Panc1 (cell line): ENCODE data around the gene RESF1. TPM values are rescaled to one million over a fixed set of nuclear protein-coding genes. Genes with fewer than 3 reads are reported as not detected.

Experiments
- ATAC-seq: fragments of 200-7000 bp; cut with Tn5 transposase; 2 replicates; pipeline ENCODE4 v1.9.1; 2020; ENCODE audit warnings: mild to moderate bottlenecking, moderate library complexity
- Bru-seq: library from RNA; stranded (reverse); fragments of 400-500 nt; gene quantifications from one replicate; lab custom pipeline; 2021; lab: Mats Ljungman, UMichigan
- BruChase-seq, 2 experiments: library from RNA; stranded (reverse); fragments of 400-500 nt; gene quantifications; one replicate each; lab custom pipeline; 2021; lab: Mats Ljungman, UMichigan
- BruUV-seq: library from RNA; stranded (reverse); fragments of 400-500 nt; replicated peaks from 2 replicates; lab custom pipeline; 2021; lab: Mats Ljungman, UMichigan
- CTCF ChIA-PET: fragments of 300-600 bp; sonication (Branson Sonifier 250); formaldehyde crosslinking; loops from one replicate; lab custom pipeline; 2022; ENCODE audit warnings: antibody characterized with exemption; lab: Charles Lee
- POLR2A ChIA-PET: fragments of 300-600 bp; sonication (Branson Sonifier 250); formaldehyde crosslinking; loops from one replicate; lab custom pipeline; 2022; ENCODE audit warnings: antibody characterized with exemption; lab: Charles Lee
- DNase-seq: peaks from one replicate; pipeline ENCODE4 v3.0.0-alpha.2; 2010; ENCODE audit warnings: low read depth, low spot score
- H3K27ac ChIP-seq: 2 replicates; pipeline ENCODE4 v1.5.1; 2011; ENCODE audit warnings: mild to moderate bottlenecking, low read length, inconsistent platforms
- H3K27me3 ChIP-seq: fragments of 200-500 bp; sonication (Bioruptor generic); 2 replicates; pipeline ENCODE4 v1.6.0; 2014; ENCODE audit warnings: low read length, inconsistent platforms; ENCODE audit not compliant: control insufficient read depth, insufficient read depth
- H3K36me3 ChIP-seq: fragments of 200-500 bp; sonication (Bioruptor generic); 2 replicates; pipeline ENCODE4 v1.5.1; 2014; ENCODE audit warnings: inconsistent platforms, mild to moderate bottlenecking, low read length, moderate library complexity; ENCODE audit not compliant: control insufficient read depth, insufficient read depth
- H3K4me1 ChIP-seq: 2 replicates; pipeline ENCODE4 v1.5.1; 2011; ENCODE audit warnings: inconsistent platforms, mild to moderate bottlenecking, low read length, moderate library complexity; ENCODE audit not compliant: control insufficient read depth, insufficient read depth
- H3K4me3 ChIP-seq, 2 experiments: 2 replicates each; pipeline ENCODE4 v1.5.1; 2011 to 2012; ENCODE audit warnings: low read depth in 2 of 2, low read length in 2 of 2, mild to moderate bottlenecking in 2 of 2, inconsistent platforms in 1 of 2, moderate library complexity in 1 of 2
- H3K9me3 ChIP-seq: fragments of 200-500 bp; sonication (Bioruptor generic); 2 replicates; pipeline ENCODE4 v1.5.1; 2014; ENCODE audit warnings: low read depth, mild to moderate bottlenecking, inconsistent platforms, low read length, moderate library complexity; ENCODE audit not compliant: control insufficient read depth, insufficient read depth
- CTCF ChIP-seq: fragments of 450-650 bp; IDR thresholded peaks from 2 replicates; pipeline ENCODE4 v1.5.1; 2017; ENCODE audit warnings: mild to moderate bottlenecking
- POLR2AphosphoS5 ChIP-seq: IDR thresholded peaks from 2 replicates; pipeline ENCODE4 v1.6.1; 2012; ENCODE audit warnings: mild to moderate bottlenecking, low read depth, low read length, moderate library complexity
- REST ChIP-seq, 2 experiments: IDR thresholded peaks; 2 replicates each; pipeline ENCODE4 v1.6.1; 2011 to 2012; ENCODE audit warnings: low read depth in 2 of 2, control low read depth in 1 of 2, low read length in 1 of 2, mild to moderate bottlenecking in 1 of 2, moderate library complexity in 1 of 2; ENCODE audit not compliant: insufficient read depth in 1 of 2
- SIN3A ChIP-seq: IDR thresholded peaks from 2 replicates; pipeline ENCODE4 v1.6.1; 2012; ENCODE audit warnings: low read depth, mild to moderate bottlenecking, low read length, moderate library complexity, borderline replicate concordance; ENCODE audit not compliant: insufficient read depth
- TCF7L2 ChIP-seq: IDR thresholded peaks from 2 replicates; pipeline ENCODE4 v1.6.1; 2011; ENCODE audit warnings: mild to moderate bottlenecking, low read depth, low read length, inconsistent platforms
- in situ Hi-C: cut with HindIII; loops from 2 replicates; pipeline ENCODE4 v1.10.0; 2016; ENCODE audit warnings: low sequenced_read_pairs, low pct_unique_long_range_greater_than_20kb
- intact Hi-C: fragments of 100-400 bp; cut with micrococcal nuclease; formaldehyde crosslinking; loops from one replicate; pipeline ENCODE4 v1.10.0; 2022; ENCODE audit not compliant: unreplicated experiment
- long read RNA-seq: library from polyadenylated mRNA; unstranded; transcript quantifications from one replicate; pipeline ENCODE4 v2.0.0, GENCODE V29; 2021; ENCODE audit not compliant: unreplicated experiment
- polyA plus RNA-seq: library from polyadenylated mRNA; unstranded; fragments of >200 nt; gene quantifications from one replicate; pipeline ENCODE4 v1.2.1, GENCODE V29; 2012; ENCODE audit warnings: missing spikeins; ENCODE audit not compliant: insufficient read length
- total RNA-seq: library from RNA; stranded (reverse); gene quantifications from one replicate; pipeline ENCODE4 v1.2.1, GENCODE V29; 2021; ENCODE audit not compliant: unreplicated experiment

RESF1 gene
- total RNA-seq (42.4 TPM), Bru-seq, nascent RNA (percentile 92 among the genes with signal in this experiment), BruChase-seq, experiment 1, labeled RNA remaining after a 2-hour chase (percentile 96 among the genes with signal in this experiment), BruChase-seq, experiment 2, labeled RNA remaining after a 6-hour chase (percentile 83 among the genes with signal in this experiment)
- polyA plus RNA-seq = 10.8 TPM
- long read RNA-seq, full-length matches to known transcripts = 6 of 32 reads
- long read RNA-seq, partial matches to known transcripts = 20 of 32 reads
- long read RNA-seq, other reads (novel, unspliced or antisense) = 6 of 32 reads

GRCh38 chr12:31959161-31959700, at the start of gene RESF1:
TSS of gene RESF1 (plus strand) at chr12:31959415. CDS start at chr12:31980956, 21,541 bp downstream.
- in situ Hi-C loops = no loop called here
- H3K36me3 ChIP-seq = peaks cover 14% of the 10 kb centered on the region
- CTCF ChIA-PET = no interaction called here

More at GRCh38 chr12:31959161-31959700, at the start of gene RESF1:
- Histone ChIP-seq H3K4me3 (peak within 1 kb of the TSS; percentile 78 to 91), H3K27me3 (no peaks in the 10 kb centered on the region), H3K4me1 (peaks cover 21% of the 10 kb centered on the region), H3K9me3 (no peaks in the 10 kb centered on the region), H3K27ac (peak within 1 kb of the TSS; percentile 95)
- BruUV-seq = no TSS peak
- DNase-seq (peak; percentile 53), ATAC-seq (peak; percentile 99)
- TF ChIP-seq CTCF = no peak
- TF ChIP-seq SIN3A = peak; percentile 78; the same call in 1 of the 2 replicates
- TF ChIP-seq TCF7L2 = peak; percentile 99
- TF ChIP-seq REST (IDR thresholded peaks at IDR 0.05; ENCODE audit: insufficient read depth in 1 of 2, low read depth in 2 of 2, low read length in 1 of 2) = no peak
- peak; percentile 95 for TF ChIP-seq POLR2AphosphoS5
- POLR2A ChIA-PET = interaction anchor here (0.7 kb wide), 1 partner anchor 1160 kb away, joined by 4 read pairs; no protein-coding TSS in a partner anchor
- intact Hi-C loops = no loop called here
